Sigmoid colon (tissue), 7 donors: ENCODE results near the gene ELMOD1. TPM values are rescaled to one million over a fixed set of nuclear protein-coding genes. Genes with fewer than 3 reads are reported as not detected.

ENCODE experiments used
- DNase-seq: peaks from one replicate; pipeline ENCODE4 v3.0.0-alpha.2; 2019
- H3K27ac ChIP-seq, 4 donors: fragments of 200-600 bp; sonication (generic); one replicate each; pipeline ENCODE4 v1.5.1; 2016 to 2019; ENCODE audit warnings: mild to moderate bottlenecking in 1 of 4
- H3K27me3 ChIP-seq, 3 donors: fragments of 200-600 bp; sonication (generic); one replicate each; pipeline ENCODE4 v1.5.1; 2019; ENCODE audit warnings: mild to moderate bottlenecking in 1 of 3
- H3K36me3 ChIP-seq, 4 donors: fragments of 200-600 bp; sonication (generic); one replicate each; pipeline ENCODE4 v1.5.1; 2016 to 2019
- H3K4me1 ChIP-seq, 4 donors: fragments of 200-600 bp; sonication (generic); one replicate each; pipeline ENCODE4 v1.5.1; 2017 to 2019
- H3K4me3 ChIP-seq, 4 donors: fragments of 200-600 bp; sonication (generic); one replicate each; pipeline ENCODE4 v1.5.1; 2017 to 2019; ENCODE audit warnings: mild to moderate bottlenecking in 2 of 4, moderate library complexity in 1 of 4
- H3K9me3 ChIP-seq, 4 donors: fragments of 200-600 bp in 3 of 4; sonication (generic) in 3 of 4; one replicate each; pipeline versions ENCODE4 v1.5.1 to v1.6.1; 2013 to 2019
- EP300 ChIP-seq, 4 donors: sonication (generic); formaldehyde crosslinking; IDR thresholded peaks; one replicate each; pipeline ENCODE4 v1.6.1; 2017; ENCODE audit warnings: antibody characterized with exemption in 4 of 4
- POLR2A ChIP-seq, 2 donors: fragments of 450-650 bp; IDR thresholded peaks; one replicate each; pipeline ENCODE4 v1.6.1; 2016; ENCODE audit warnings: antibody characterized with exemption in 2 of 2, mild to moderate bottlenecking in 2 of 2, moderate library complexity in 2 of 2
- POLR2AphosphoS5 ChIP-seq, 4 donors: sonication (generic); formaldehyde crosslinking; IDR thresholded peaks; one replicate each; pipeline ENCODE4 v1.6.1; 2017; ENCODE audit warnings: antibody characterized with exemption in 4 of 4
- WGBS, 2 donors: extraction: QIAGEN DNeasy Blood & Tissue Kit; methylation state at CpG; one replicate each; pipeline ENCODE4 v1.1.7; 2013; 5-methylcytosine and 5-hydroxymethylcytosine counted together
- intact Hi-C: fragments of 100-400 bp; cut with DNase I; formaldehyde crosslinking; loops from one replicate; pipeline ENCODE4 v1.15.1; 2023
- polyA plus RNA-seq, 3 donors: library from polyadenylated mRNA; stranded (reverse); fragments of 200-250 nt; gene quantifications; one replicate each; pipeline ENCODE4 v1.2.3, GENCODE V29; 2013
- total RNA-seq, 4 donors: library from RNA; depleted of rRNA; stranded (reverse); fragments of >200 nt; gene quantifications; one replicate each; pipeline ENCODE4 v1.1.0, GENCODE V29; 2016
- TF ChIP-seq, protein P1 (sequence below), 4 experiments: fragments of 450-650 bp in 3 of 4; fragments of 200-600 bp in 1 of 4; IDR thresholded peaks; one replicate each; pipeline ENCODE4 v1.5.1; 2016 to 2019; ENCODE audit warnings: antibody characterized with exemption in 4 of 4, mild to moderate bottlenecking in 3 of 4, moderate library complexity in 2 of 4
- donor health status: healthy with polysubstance abuse.
- donor health status: Bipolar disorder and iron deficiency.
- donor health status: healthy.

The ELMOD1 gene
- total and polyA plus RNA-seq, 7 donors: 0.14 to 1.4 (median 0.49) TPM; not detected in 2

DNA sequence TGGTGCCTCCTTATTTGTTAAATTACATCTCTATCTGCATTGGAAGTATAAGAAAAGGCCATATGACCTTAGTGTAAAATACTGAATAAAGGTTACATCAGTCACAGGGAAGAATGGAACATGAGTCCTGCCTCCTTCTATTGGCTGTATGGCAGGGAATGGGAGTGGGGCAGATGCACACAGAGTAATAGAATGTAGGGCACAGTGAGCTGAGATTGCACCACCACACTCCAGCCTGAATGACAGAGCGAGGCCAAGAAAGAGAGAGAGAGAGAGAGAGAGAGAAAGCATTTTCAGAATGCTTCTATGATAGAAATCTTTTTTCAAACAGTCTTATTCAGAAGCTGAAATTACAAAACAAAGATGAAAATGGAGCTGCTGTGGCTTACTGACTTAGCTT, 62.1 kb downstream of the ELMOD1 start:
- H3K4me3 ChIP-seq: no peak overlapping the region
- WGBS, 2 donors: 71 to 83% methylated on average over 1 of the region's 1 CpG

GRCh38 chr11:107655602-107656001, 64.7 kb downstream of the ELMOD1 start:
- no peaks in the 10 kb centered on the region for H3K9me3 ChIP-seq
- no peak overlapping the region for H3K27ac ChIP-seq
- intact Hi-C loops: no loop called here

More for the DNA sequence above, 62.1 kb downstream of the ELMOD1 start:
- intact Hi-C loops: no loop called here
- TF ChIP-seq, protein P1, sequence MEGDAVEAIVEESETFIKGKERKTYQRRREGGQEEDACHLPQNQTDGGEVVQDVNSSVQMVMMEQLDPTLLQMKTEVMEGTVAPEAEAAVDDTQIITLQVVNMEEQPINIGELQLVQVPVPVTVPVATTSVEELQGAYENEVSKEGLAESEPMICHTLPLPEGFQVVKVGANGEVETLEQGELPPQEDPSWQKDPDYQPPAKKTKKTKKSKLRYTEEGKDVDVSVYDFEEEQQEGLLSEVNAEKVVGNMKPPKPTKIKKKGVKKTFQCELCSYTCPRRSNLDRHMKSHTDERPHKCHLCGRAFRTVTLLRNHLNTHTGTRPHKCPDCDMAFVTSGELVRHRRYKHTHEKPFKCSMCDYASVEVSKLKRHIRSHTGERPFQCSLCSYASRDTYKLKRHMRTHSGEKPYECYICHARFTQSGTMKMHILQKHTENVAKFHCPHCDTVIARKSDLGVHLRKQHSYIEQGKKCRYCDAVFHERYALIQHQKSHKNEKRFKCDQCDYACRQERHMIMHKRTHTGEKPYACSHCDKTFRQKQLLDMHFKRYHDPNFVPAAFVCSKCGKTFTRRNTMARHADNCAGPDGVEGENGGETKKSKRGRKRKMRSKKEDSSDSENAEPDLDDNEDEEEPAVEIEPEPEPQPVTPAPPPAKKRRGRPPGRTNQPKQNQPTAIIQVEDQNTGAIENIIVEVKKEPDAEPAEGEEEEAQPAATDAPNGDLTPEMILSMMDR (IDR thresholded peaks at IDR 0.05): no peak
- no peak for TF ChIP-seq POLR2A (IDR thresholded peaks at IDR 0.05)
- TF ChIP-seq EP300 (IDR thresholded peaks at IDR 0.05): no peak
- no peak for TF ChIP-seq POLR2AphosphoS5 (IDR thresholded peaks at IDR 0.05)
- Histone ChIP-seq H3K9me3 (no peaks in the 10 kb centered on the region), H3K36me3 (no peaks in the 10 kb centered on the region), H3K27ac (no peak overlapping the region), H3K27me3 (no peaks in the 10 kb centered on the region), H3K4me1 (no peaks in the 10 kb centered on the region)
- no peak for DNase-seq

DNA sequence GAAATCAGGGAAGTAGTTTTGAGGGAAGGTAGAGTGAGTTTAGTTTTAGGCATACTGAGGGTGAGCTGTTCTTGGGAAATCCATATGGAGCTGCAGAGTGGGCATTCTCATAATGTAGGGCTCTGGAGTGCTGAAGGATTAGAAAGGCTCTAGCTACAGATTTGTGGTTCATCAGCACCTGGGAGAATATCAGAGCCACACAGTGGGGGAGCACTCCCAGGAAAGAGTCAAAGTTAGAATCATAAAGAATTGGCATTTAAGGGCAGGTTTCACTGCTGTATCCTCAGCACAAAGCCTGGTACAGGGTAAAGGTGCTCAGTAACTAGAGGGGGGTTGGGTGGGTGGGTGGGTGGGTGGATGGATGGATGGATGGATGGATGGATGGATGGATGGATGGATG, 68.4 kb downstream of the ELMOD1 start:
- TF ChIP-seq POLR2A (IDR thresholded peaks at IDR 0.05) (no peak), EP300 (IDR thresholded peaks at IDR 0.05) (no peak), POLR2AphosphoS5 (IDR thresholded peaks at IDR 0.05) (no peak)
- TF ChIP-seq, protein P1 (IDR thresholded peaks at IDR 0.05): no peak

More at GRCh38 chr11:107655602-107656001, 64.7 kb downstream of the ELMOD1 start:
- TF ChIP-seq, protein P1 (IDR thresholded peaks at IDR 0.05): no peak
- TF ChIP-seq POLR2A (IDR thresholded peaks at IDR 0.05) (no peak), POLR2AphosphoS5 (IDR thresholded peaks at IDR 0.05) (no peak), EP300 (IDR thresholded peaks at IDR 0.05) (no peak)
- WGBS, 2 donors: 54 to 58% methylated on average over 4 of the region's 4 CpGs
- Histone ChIP-seq H3K36me3 (no peaks in the 10 kb centered on the region), H3K4me1 (no peaks in the 10 kb centered on the region), H3K4me3 (no peak overlapping the region), H3K27me3 (no peaks in the 10 kb centered on the region)
- DNase-seq: no peak

DNA sequence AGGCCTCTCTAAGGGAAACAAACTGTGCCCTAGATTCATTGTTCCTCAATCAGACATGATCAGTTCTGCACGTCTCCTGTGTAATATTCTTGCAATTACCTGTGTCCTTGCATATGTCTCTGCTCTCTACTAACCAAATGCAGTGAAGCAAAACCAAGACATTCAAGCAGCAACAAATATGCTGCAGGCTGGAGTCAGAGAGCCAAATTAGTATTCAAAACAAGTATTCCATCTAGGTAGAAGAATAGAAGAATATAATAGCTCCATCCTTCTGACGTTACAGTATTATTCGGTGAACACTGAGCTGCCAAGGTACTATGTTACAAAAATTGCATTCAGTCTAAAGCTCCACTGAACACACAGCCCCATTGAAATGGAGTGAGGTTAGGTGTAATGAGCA, 69.1 kb downstream of the ELMOD1 start:
- intact Hi-C loops: no loop called here
- no peak for DNase-seq
- TF ChIP-seq, protein P1 (IDR thresholded peaks at IDR 0.05): no peak
- TF ChIP-seq EP300 (IDR thresholded peaks at IDR 0.05) (no peak), POLR2A (IDR thresholded peaks at IDR 0.05) (no peak), POLR2AphosphoS5 (IDR thresholded peaks at IDR 0.05) (no peak)

More for the DNA sequence above, 68.4 kb downstream of the ELMOD1 start:
- no peaks in the 10 kb centered on the region for H3K4me1 ChIP-seq
- DNase-seq: no peak
- H3K27ac ChIP-seq: no peak overlapping the region
- H3K36me3 ChIP-seq: no peaks in the 10 kb centered on the region
- no peak overlapping the region for H3K4me3 ChIP-seq
- intact Hi-C loops: no loop called here
- no peaks in the 10 kb centered on the region for H3K9me3 ChIP-seq
- H3K27me3 ChIP-seq: no peaks in the 10 kb centered on the region

DNA sequence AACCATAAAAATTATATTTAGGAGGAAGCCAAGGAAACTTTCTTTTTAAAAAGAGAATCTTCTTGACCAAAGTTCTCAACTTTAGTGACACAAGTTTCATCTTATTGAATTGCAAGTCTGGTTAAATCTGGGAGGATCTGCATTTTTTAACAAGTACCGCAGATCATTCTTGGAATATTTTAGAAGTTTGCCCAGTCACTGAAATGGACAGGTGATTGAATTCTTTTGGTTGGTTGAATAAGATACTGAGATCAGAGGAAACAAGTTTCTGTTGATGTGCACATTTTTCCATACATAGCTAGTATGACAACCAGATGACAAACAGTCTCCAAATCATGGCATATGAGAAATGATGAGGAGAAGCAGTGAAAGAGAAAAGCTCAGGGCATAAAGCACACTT, 70.7 kb downstream of the ELMOD1 start:
- no peak for DNase-seq
- no peaks in the 10 kb centered on the region for H3K9me3 ChIP-seq
- no peak overlapping the region for H3K4me3 ChIP-seq
- no peak overlapping the region for H3K27ac ChIP-seq
- no peak for TF ChIP-seq POLR2A (IDR thresholded peaks at IDR 0.05)
- TF ChIP-seq, protein P1 (IDR thresholded peaks at IDR 0.05): no peak
- TF ChIP-seq EP300 (IDR thresholded peaks at IDR 0.05): no peak
- TF ChIP-seq POLR2AphosphoS5 (IDR thresholded peaks at IDR 0.05): no peak
- H3K4me1 ChIP-seq: no peaks in the 10 kb centered on the region
- no peaks in the 10 kb centered on the region for H3K27me3 ChIP-seq
- intact Hi-C loops: no loop called here
- H3K36me3 ChIP-seq: no peaks in the 10 kb centered on the region
- 93 to 96% methylated on average over 1 of the region's 1 CpG for WGBS, 2 donors

More for the DNA sequence above, 69.1 kb downstream of the ELMOD1 start:
- Histone ChIP-seq H3K4me3 (no peak overlapping the region), H3K4me1 (no peaks in the 10 kb centered on the region), H3K27me3 (no peaks in the 10 kb centered on the region), H3K27ac (no peak overlapping the region), H3K9me3 (no peaks in the 10 kb centered on the region), H3K36me3 (no peaks in the 10 kb centered on the region)
- 85 to 90% methylated on average over 3 of the region's 3 CpGs for WGBS, 2 donors
